Vagina (tissue), 2 donors: Measurements from ENCODE around the gene STX16. TPM values are rescaled to one million over a fixed set of nuclear protein-coding genes. Genes with fewer than 3 reads are reported as not detected.
A peak's percentile ranks its signal among the peaks of the same experiment; 100 is the strongest.

ENCODE experiments used
- DNase-seq, 2 donors: peaks; one replicate each; pipeline ENCODE4 v3.0.0-alpha.2; 2017; ENCODE audit errors: extremely low spot score in 2 of 2
- H3K27ac ChIP-seq: fragments of 200-600 bp; sonication (generic); one replicate; pipeline ENCODE4 v1.5.1; 2019
- H3K27me3 ChIP-seq: fragments of 200-600 bp; sonication (generic); one replicate; pipeline ENCODE4 v1.5.1; 2019
- H3K36me3 ChIP-seq, 2 donors: fragments of 200-600 bp; sonication (generic); one replicate each; pipeline ENCODE4 v1.5.1; 2017 to 2019
- H3K4me1 ChIP-seq: fragments of 200-600 bp; sonication (generic); one replicate; pipeline ENCODE4 v1.5.1; 2019
- H3K4me3 ChIP-seq, 2 donors: fragments of 200-600 bp; sonication (generic); 1 replicate in 1 of 2; 2 replicates in 1 of 2; pipeline ENCODE4 v1.5.1; 2016 to 2019
- H3K9me3 ChIP-seq: fragments of 200-600 bp; sonication (generic); one replicate; pipeline ENCODE4 v1.5.1; 2019
- CTCF ChIP-seq, 3 experiments: fragments of 450-650 bp in 2 of 3; fragments of 200-600 bp in 1 of 3; sonication (generic) in 1 of 3; IDR thresholded peaks; one replicate each; pipeline ENCODE4 v1.5.1; 2017 to 2019; ENCODE audit warnings: antibody characterized with exemption in 3 of 3, mild to moderate bottlenecking in 2 of 3, moderate library complexity in 2 of 3
- POLR2A ChIP-seq, 2 donors: fragments of 450-650 bp; IDR thresholded peaks; one replicate each; pipeline ENCODE4 v1.6.1; 2017; ENCODE audit warnings: antibody characterized with exemption in 2 of 2, mild to moderate bottlenecking in 2 of 2, moderate library complexity in 2 of 2
- POLR2AphosphoS5 ChIP-seq, 2 donors: sonication (generic); formaldehyde crosslinking; IDR thresholded peaks; one replicate each; pipeline ENCODE4 v1.9.0; 2017; ENCODE audit warnings: antibody characterized with exemption in 2 of 2, mild to moderate bottlenecking in 2 of 2, low read depth in 1 of 2; ENCODE audit not compliant: insufficient read depth in 1 of 2
- intact Hi-C: fragments of 100-400 bp; cut with DNase I; formaldehyde crosslinking; loops from one replicate; pipeline ENCODE4 v1.15.1; 2023
- total RNA-seq: library from RNA; depleted of rRNA; stranded (reverse); fragments of >200 nt; gene quantifications from one replicate; pipeline ENCODE4 v1.2.3, GENCODE V29; 2016

The STX16 gene
- total RNA-seq, 1 donor from 2014 or later: 49.4 TPM

GRCh38 chr20:58652606-58653294 lies 1.7 kb downstream of the STX16 start:
- H3K36me3 ChIP-seq: no peaks in the 10 kb centered on the region
- H3K27me3 ChIP-seq: no peaks in the 10 kb centered on the region
- H3K4me3 ChIP-seq: peak overlapping the region; percentile 78 to 87
- TF ChIP-seq POLR2A (IDR thresholded peaks at IDR 0.05) (no peak), CTCF (IDR thresholded peaks at IDR 0.05) (no peak), POLR2AphosphoS5 (IDR thresholded peaks at IDR 0.05; ENCODE audit: insufficient read depth in 1 of 2, low read depth in 1 of 2) (no peak)
- peak overlapping the region; percentile 91 for H3K27ac ChIP-seq
- no peaks in the 10 kb centered on the region for H3K9me3 ChIP-seq
- peaks cover 73% of the 10 kb centered on the region for H3K4me1 ChIP-seq
- intact Hi-C loops: loop anchor here (2.0 to 5.0 kb wide), 2 partner anchors 40 to 415 kb away; partner anchors contain the start of gene NPEPL1
- DNase-seq: no peak

- no peaks in the 10 kb centered on the region for H3K9me3 ChIP-seq
- DNase-seq: no peak
- TF ChIP-seq CTCF (IDR thresholded peaks at IDR 0.05): no peak
- no peaks in the 10 kb centered on the region for H3K27me3 ChIP-seq
- H3K36me3 ChIP-seq: no peaks in the 10 kb centered on the region
- H3K4me3 ChIP-seq: no peak overlapping the region
- H3K4me1 ChIP-seq: peaks cover 72% of the 10 kb centered on the region
- intact Hi-C loops: loop anchor here (5.0 kb wide), 1 partner anchor 417 kb away; no protein-coding TSS in a partner anchor
- no peak overlapping the region for H3K27ac ChIP-seq
Measured at GRCh38 chr20:58654337-58654736, 3.3 kb downstream of the STX16 start.

GRCh38 chr20:58655328-58656107 lies 4.4 kb downstream of the STX16 start:
- TF ChIP-seq POLR2AphosphoS5 (IDR thresholded peaks at IDR 0.05; ENCODE audit: insufficient read depth in 1 of 2, low read depth in 1 of 2) (no peak), CTCF (IDR thresholded peaks at IDR 0.05) (no peak), POLR2A (IDR thresholded peaks at IDR 0.05) (no peak)
- Histone ChIP-seq H3K9me3 (no peaks in the 10 kb centered on the region), H3K4me1 (peaks cover 74% of the 10 kb centered on the region), H3K4me3 (no peak overlapping the region), H3K27ac (no peak overlapping the region), H3K27me3 (no peaks in the 10 kb centered on the region), H3K36me3 (no peaks in the 10 kb centered on the region)
- DNase-seq: no peak
- intact Hi-C loops: no loop called here

GRCh38 chr20:58656831-58657230 lies 5.7 kb downstream of the STX16 start:
- TF ChIP-seq CTCF (IDR thresholded peaks at IDR 0.05): no peak
- no peak for TF ChIP-seq POLR2AphosphoS5 (IDR thresholded peaks at IDR 0.05; ENCODE audit: insufficient read depth in 1 of 2, low read depth in 1 of 2)
- no peak for TF ChIP-seq POLR2A (IDR thresholded peaks at IDR 0.05)
- Histone ChIP-seq H3K4me3 (no peak overlapping the region), H3K27me3 (no peaks in the 10 kb centered on the region), H3K27ac (no peak overlapping the region), H3K4me1 (peaks cover 74% of the 10 kb centered on the region), H3K36me3 (no peaks in the 10 kb centered on the region), H3K9me3 (no peaks in the 10 kb centered on the region)
- no peak for DNase-seq
- intact Hi-C loops: no loop called here

- no peak for DNase-seq
- no peaks in the 10 kb centered on the region for H3K9me3 ChIP-seq
- H3K4me1 ChIP-seq: peaks cover 74% of the 10 kb centered on the region
- intact Hi-C loops: no loop called here
- no peaks in the 10 kb centered on the region for H3K27me3 ChIP-seq
- no peak overlapping the region for H3K4me3 ChIP-seq
- TF ChIP-seq POLR2AphosphoS5 (IDR thresholded peaks at IDR 0.05; ENCODE audit: insufficient read depth in 1 of 2, low read depth in 1 of 2) (no peak), CTCF (IDR thresholded peaks at IDR 0.05) (no peak), POLR2A (IDR thresholded peaks at IDR 0.05) (no peak)
- H3K36me3 ChIP-seq: no peaks in the 10 kb centered on the region
- H3K27ac ChIP-seq: no peak overlapping the region
Measured at GRCh38 chr20:58657262-58657661, 6.2 kb downstream of the STX16 start.
